Amygdala (tissue), 56 donors: ENCODE data around the gene DDA1.
A peak's percentile ranks its signal among the peaks of the same experiment; 100 is the strongest.

ENCODE experiments used
- DNase-seq, 56 donors: peaks; one replicate each; lab custom pipeline; 2025; lab: John Stamatoyannopoulos, UW

Gene DDA1

DNA sequence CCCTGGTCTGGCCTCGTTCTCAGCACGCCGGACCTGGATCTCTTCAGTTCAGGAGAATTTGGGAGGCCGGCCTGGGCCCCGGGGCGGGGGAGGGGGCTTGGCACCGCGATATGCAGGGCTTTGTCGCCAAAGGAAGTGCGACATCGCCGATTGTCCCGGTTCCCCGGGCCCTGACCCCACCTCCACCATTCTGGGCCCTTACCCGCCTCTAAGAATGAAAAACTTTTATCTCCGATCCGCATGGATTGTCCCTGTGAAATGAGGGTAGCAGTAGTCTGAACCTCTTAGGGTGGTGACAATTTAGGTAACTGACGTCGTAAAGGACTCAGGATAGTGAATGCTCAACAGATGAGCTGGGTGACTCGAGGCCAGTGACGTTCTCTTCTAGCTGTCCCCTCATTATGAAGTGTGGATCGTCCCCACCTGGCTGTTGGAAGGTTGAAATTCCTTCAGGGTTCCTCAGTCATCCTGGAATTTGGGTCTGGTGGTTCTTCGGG, 650 bp downstream of the DDA1 start:
- DNase-seq = peak in 3 of 56 donors; percentile 32 to 48 (median 43)

DNA sequence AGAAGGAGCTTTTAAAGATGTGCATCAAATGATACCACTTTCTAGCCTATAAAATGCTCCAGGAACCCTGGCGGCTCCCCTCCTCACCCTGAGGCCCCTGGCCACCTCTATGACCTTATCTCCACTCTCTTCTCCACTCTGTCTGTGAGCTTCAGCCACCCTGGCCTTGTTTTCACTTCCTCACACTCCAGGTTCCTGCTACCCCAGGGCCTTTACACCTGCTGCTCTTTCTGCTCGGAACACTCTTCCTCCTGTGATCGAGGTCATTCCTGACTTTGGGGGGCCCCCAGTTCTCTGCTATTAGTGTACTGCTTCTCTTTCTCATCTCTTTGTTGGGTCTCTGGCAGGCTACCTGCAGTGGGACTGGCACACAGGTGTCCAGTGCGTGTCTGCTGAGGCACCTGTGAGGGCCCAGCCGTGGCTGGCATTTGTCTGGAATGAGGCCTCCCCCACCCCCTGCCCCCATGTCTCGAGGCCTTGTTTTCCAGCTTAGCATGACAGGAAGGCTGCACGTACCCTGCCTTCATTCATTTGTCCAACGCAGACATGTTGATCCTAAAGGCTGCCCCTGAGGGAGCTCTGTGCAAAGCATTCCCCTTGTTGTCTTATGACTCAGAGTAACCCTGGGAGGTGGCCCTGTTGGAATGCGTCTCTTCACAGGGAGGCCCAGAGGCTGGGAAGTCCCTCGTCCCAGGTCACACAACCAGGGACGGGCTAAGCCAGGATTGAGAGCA, 2.3 kb downstream of the DDA1 start:
- DNase-seq = no peak

DNA sequence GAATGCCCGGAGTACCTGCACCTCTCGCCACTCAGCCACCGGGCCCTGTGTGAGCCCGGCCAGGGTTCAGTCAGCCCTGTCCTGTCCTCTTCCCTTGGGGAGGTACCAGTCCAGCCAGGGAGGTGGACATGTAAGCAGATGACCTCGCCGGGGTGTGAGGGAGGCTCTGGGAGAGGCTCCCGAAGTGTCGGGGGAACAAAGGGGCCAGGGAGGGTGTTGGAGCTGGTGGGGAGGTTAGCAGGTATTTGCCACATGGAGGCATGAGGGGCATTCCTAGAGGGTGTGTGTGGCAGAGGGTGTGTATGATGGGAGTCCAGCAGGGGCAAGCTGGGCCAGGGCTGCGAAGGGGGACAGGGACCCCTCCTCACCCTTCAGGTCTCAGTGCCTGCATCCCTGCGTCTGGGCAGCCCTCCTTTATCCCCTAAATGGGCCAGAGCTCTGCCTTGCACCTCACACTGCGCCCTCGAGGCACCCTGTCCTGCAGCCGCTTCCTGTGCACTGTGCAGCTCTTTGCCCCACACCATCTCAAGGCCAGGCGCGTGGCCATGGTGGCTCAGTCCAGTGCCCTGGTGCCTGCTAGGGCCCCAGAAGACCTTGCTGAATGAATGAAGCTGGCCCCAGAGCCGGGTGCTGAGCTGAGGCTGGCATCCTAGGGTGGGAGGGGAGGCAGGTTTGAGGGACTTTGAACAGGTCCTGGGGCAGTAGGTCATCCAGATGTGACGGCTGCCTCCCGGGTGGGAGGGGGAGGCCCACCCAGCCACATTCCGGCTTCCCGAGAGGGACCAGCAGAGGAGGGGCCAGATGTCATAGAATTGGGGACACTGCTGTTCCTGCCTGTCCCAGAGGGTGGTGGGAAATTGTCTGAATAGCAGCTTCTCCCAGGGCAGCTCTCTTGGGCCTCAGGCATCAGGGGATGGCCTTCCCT, 3.1 kb downstream of the DDA1 start:
- no peak for DNase-seq

- no peak for DNase-seq
These were observed 4.7 kb downstream of the DDA1 start for GRCh38 chr19:17314007-17314593.

DNA sequence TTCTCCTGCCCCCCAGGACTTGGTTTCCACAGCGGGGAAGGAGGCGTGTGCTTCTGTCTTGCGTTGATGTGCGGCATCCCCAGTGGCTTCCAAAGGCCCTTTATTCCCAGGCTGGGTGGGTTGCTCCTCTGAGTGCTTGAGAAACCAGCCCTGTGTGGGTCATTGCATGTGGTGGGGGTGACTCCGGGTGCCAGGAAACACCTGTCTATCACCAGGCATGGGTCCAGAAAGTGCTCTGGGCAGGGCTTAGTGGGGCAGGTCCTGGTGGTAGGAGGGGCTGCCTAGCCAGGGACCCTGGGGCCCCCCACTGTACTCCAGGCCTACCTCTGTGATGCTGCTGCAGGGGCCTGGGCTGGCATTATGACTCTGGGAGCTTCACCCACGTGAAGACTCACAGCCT, 9.6 kb downstream of the DDA1 start:
- no peak for DNase-seq

DNA sequence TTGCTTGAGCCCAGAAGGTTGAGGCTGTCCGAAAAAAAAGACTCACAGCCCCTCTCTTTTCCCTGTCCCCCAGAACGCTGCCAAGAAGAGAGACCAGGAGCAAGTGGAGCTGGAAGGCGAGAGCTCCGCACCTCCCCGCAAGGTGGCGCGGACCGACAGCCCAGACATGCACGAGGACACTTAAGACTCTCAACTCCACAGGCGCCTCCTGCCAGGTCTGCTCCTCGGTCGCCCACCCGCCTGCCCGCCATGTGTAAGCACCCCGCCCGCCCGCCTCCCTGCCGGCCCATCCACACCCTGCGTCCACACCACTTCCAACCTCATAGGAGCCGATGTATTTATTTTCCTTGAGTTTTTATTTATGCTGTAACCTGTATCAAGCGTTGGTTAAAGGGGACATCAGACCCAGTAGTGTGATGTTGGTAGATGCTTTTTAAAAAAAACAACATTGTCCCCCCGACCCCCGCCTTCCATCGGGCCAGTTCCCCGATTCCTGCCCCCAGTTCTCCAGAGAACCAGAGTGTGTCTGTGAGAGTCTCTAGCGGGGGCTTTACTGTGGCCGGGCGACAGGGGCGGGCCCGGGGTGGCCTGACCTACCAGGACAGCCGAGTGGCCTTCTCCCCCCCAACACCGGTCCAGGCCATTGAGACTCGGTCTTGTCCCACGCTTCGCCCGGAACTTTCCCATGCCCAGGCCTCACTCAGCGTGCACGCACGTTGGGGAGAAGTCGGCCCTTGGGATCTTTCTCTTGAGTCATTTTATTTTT, 10.3 kb downstream of the DDA1 start:
- DNase-seq = no peak

DNA sequence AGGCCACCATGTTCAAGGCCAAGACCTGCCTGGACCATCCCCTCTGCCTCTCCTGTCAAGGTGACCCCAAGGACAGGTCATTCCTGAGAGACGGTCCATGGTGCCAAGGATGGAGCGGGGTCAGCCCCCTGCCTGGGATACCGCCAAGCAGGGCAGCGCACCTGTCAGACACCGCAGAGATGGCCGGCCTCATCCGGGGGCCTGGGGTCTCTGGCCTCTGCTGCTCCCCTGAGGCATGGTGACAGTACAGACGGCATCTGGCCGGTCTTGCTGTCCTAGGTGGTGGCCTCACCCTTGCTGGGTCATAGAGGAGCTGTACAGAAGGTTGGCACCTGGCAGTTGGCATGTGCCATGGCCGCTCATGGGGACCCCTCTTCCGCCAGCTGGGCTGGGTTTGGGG, 11.1 kb downstream of the DDA1 start:
- DNase-seq = no peak

DNA sequence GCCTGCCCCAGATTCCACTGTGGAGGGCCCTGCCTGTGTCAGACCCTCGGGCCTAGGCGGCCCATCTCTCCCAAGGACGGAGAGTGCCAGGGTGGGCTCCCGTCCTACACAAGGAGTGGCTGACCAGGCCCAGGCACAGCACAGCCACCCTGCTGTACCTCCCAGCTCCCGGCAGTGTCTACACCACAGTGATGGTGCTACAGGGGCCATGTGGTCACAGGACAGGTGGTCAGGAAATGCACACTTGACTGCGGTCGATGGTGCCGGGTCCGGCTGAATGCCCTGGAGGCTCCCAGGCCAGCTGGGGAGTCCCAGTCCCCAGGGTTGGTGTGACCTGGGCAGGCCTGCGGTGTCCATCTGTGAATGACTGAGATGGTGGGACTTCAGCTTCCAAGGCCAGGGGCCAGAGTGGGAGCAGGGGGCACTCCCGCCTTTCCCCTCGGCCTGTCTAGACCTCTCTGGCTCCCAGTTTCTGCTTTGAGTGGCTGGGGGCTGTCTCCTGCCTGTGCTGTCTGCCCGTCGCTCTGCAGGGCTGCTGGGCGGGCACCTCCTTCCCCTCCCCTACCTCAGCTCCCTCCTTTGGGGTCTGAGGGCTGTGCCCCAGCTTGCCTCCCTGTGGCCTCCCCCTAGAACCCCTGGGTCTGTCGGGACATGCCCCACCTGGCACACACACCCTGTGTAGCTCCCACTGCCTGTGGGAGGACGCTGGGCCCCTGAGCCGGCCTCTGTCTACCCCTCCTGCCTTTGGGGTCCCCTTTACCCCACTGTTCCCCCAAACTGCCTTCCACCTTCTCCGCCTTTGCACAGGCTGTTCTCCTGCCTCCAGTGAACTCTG, 12.5 kb downstream of the DDA1 start:
- no peak for DNase-seq

GRCh38 chr19:17322854-17323253, 13.5 kb downstream of the DDA1 start:
- DNase-seq = peak in 34 of 56 donors; percentile 6 to 74 (median 34)

- DNase-seq = no peak
These were observed 14.1 kb downstream of the DDA1 start for GRCh38 chr19:17323300-17323963.

- DNase-seq = peak in 1 of 56 donors; percentile 32
These were observed 14.6 kb downstream of the DDA1 start for GRCh38 chr19:17323964-17324332.

DNA sequence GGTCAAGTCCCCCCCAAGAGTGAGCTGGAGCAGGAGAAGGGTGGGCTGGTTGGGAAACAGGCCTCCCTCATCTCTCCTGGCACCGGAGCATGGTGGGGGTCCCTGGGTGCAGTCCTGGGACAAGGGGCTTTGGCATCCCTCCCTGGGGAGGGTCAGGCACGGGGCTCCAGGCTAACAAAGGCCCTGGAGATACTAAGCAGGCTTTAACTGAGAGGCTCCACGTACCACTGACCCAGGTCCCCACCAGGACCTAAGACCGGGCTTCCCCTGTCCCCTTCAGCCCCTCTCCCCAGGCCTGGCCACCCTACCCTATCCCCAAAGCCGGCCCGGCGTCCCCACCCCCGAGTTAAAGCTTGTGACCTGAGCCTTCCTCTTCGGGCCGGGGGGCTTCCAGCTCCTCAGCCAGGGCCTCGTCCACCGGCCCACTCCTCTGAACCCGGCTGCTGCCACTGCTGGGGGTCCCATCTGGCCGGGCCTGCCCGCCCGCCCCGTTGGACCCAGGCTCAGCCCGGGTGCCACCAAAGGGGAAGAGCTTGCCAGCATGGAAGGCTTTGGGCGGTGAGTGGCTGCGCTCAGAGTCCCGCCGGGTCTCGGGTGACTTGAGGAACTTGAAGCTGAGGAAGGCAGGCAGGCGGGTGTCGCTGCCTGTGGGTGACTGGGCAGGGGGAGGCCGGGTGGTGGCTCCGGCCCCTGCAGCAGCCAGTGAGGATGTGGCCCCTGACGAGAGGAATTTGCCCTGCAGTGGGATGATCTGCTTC, 15.2 kb downstream of the DDA1 start:
- DNase-seq = no peak

DNA sequence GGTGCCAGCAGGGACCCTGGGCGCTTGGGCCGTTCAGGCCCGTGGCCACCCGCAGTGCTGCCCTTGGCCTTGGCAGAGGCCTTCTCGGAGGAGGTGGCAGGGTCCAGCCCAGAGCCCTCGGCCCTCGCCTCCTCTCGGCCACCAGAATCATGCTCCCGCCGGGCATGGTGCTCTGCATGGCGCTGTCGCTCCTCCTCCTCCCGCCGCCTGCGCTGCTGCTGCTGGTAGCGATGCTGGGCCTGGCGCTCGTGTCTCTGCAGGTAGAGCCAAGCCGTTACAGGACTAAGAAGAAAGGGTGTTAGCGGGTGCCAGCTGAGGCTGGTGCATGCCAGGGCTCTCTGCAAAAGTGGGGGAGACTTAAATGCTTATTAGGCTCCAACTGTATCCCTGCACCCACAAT, 15.8 kb downstream of the DDA1 start:
- DNase-seq = peak in 4 of 56 donors; percentile 10 to 31 (median 26)

GRCh38 chr19:17325881-17326594, 16.7 kb downstream of the DDA1 start:
- peak in 48 of 56 donors; percentile 17 to 84 (median 50) for DNase-seq

DNA sequence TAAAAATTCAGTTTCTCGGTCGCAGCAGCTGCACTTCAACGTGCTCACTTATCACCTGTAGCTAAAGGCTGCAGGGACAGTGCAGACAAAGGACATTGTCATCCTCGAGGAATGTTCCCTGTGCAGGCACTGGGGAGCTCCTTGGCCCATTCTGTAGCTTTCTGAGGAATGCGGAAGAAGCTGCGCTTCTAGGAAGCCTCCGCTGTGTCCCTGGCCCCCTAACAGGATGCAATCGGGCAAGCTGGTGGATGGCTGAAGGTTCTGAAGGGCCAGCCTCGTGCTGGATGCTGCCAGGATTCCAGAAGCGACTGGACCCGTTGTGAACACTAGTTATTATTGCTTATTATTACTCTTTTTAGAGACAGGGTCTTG, 17.2 kb downstream of the DDA1 start:
- DNase-seq = no peak

DNA sequence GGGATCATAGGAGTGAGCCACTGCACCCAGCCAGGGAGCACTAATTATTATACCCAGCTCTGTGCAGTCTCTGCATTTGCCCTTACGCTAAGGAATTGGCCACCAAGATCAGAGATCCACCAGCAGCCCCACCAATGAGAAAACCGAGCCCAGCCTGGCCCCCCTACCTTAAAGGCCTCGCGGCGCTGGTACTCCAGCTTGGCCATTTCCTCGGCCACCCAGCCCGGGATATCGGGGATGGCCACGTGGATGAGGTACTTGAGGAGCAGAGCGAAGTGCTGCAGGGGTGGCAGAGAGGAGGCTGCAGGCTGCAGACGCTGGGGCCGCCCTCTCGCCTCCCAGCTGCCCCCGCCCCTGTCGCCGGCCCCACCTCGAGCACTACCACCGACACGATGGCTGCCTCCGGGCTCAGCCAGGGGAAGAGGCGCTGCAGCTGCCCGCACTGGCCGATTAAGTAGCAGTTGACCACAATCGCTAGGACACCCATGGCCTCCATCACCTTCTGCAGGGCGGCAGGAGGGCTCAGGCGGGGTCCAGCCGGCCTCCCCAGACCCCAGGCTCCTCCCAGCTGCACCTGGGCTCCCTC, 17.8 kb downstream of the DDA1 start:
- DNase-seq = no peak
